ENCODE data around the gene AMN.

DNA sequence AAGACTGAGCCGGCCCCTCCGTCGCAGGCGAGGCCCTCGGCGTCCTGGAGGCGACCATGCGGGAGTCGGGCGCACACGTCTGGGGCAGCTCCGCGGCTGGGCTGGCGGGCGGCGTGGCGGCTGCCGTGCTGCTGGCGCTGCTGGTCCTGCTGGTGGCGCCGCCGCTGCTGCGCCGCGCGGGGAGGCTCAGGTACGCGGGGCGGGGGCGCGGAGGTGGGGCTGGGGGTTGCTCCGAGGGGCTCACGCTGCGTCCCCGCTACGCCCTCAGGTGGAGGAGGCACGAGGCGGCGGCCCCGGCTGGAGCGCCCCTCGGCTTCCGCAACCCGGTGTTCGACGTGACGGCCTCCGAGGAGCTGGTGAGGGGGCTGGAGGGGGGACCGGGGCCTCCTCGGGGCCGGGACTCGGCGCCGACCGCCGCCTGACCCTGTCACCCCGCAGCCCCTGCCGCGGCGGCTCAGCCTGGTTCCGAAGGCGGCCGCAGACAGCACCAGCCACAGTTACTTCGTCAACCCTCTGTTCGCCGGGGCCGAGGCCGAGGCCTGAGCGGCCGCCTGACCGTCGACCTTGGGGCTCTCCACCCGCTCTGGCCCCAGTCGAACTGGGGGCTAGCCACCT lies 7.8 kb downstream of the AMN start:
- TF ChIP-seq, protein P1, sequence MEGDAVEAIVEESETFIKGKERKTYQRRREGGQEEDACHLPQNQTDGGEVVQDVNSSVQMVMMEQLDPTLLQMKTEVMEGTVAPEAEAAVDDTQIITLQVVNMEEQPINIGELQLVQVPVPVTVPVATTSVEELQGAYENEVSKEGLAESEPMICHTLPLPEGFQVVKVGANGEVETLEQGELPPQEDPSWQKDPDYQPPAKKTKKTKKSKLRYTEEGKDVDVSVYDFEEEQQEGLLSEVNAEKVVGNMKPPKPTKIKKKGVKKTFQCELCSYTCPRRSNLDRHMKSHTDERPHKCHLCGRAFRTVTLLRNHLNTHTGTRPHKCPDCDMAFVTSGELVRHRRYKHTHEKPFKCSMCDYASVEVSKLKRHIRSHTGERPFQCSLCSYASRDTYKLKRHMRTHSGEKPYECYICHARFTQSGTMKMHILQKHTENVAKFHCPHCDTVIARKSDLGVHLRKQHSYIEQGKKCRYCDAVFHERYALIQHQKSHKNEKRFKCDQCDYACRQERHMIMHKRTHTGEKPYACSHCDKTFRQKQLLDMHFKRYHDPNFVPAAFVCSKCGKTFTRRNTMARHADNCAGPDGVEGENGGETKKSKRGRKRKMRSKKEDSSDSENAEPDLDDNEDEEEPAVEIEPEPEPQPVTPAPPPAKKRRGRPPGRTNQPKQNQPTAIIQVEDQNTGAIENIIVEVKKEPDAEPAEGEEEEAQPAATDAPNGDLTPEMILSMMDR (IDR thresholded peaks at IDR 0.05) = no peak
- TF ChIP-seq POLR2A (IDR thresholded peaks at IDR 0.05) (no peak), POLR2AphosphoS5 (IDR thresholded peaks at IDR 0.05) (no peak), EP300 (IDR thresholded peaks at IDR 0.05) (no peak)

Data from gastroesophageal sphincter (tissue), 3 donors.